ENCODE measurements around the gene VKORC1.
"Not testable (repeated sequence)": the region's sequence is repeated elsewhere in the genome, so short reads cannot be mapped to it uniquely, and the experiment has no call there.

VKORC1 gene

DNA sequence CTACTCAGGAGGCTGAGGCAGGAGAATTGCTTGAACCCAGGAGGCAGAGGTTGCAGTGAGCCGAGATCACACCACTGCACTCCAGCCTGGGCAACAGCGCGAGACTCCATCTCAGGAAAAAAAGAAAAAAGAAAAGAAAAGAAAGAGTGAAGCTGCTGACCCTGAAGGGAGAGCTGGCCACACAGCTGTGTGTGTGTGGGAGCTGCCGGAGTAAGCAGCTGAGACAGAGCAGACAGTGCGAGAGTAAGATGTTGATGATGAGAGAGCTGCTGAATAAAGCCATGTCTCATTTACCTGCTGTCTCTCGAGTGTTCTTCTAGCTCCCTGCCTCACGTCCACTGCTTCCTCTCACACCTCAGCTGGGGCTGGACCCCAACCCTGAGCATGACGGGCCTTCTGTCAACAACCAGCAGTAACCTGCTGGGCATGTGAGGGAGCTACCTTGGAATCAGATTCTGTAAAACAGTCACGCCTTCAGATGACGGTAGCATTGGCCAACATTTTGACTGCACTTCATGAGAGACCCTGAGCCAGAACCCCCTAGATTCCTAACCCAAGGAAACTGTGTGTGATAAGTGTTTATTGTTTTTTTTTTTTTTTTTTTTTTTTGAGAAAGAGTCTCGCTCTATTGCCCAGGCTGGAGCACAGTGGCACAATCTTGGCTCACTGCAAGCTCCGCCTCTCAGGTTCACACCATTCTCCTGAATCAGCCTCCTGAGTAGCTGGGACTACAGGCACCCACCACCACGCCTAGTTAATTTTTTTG is 6.5 kb upstream of the VKORC1 start:
- not testable (repeated sequence) for H3K79me2 ChIP-seq (ENCODE audit: control insufficient read depth, insufficient read depth, low read length, unreplicated experiment); H2AFZ ChIP-seq (ENCODE audit: low read length, unreplicated experiment); H3K4me3 ChIP-seq (ENCODE audit: low read depth, low read length); H3K27me3 ChIP-seq (ENCODE audit: insufficient read depth, low read length); H3K36me3 ChIP-seq (ENCODE audit: insufficient read depth, low read length); H3K27ac ChIP-seq (ENCODE audit: low read depth, low read length)
- H3K4me1 ChIP-seq (ENCODE audit: control insufficient read depth, insufficient read depth, low read length, unreplicated experiment), result peaks cover 10% of the 10 kb centered on the region

GRCh38 chr16:31099860-31100638 is 5.5 kb upstream of the VKORC1 start:
- H3K4me3 ChIP-seq (ENCODE audit: low read depth, low read length), result no peak overlapping the region
- no peaks in the 10 kb centered on the region for H3K79me2 ChIP-seq (ENCODE audit: control insufficient read depth, insufficient read depth, low read length, unreplicated experiment)
- no peaks in the 10 kb centered on the region for H3K36me3 ChIP-seq (ENCODE audit: insufficient read depth, low read length)
- H3K27ac ChIP-seq (ENCODE audit: low read depth, low read length), result peak overlapping the region; percentile 60
- peaks cover 7% of the 10 kb centered on the region for H3K4me1 ChIP-seq (ENCODE audit: control insufficient read depth, insufficient read depth, low read length, unreplicated experiment)
- H3K27me3 ChIP-seq (ENCODE audit: insufficient read depth, low read length), result no peaks in the 10 kb centered on the region
- H2AFZ ChIP-seq (ENCODE audit: low read length, unreplicated experiment), result peak overlapping the region; percentile 63

GRCh38 chr16:31094088-31094423 is 541 bp downstream of the VKORC1 start:
- no peaks in the 10 kb centered on the region for H3K36me3 ChIP-seq (ENCODE audit: insufficient read depth, low read length)
- peak overlapping the region; percentile 25 for H3K27ac ChIP-seq (ENCODE audit: low read depth, low read length)
- no peaks in the 10 kb centered on the region for H3K27me3 ChIP-seq (ENCODE audit: insufficient read depth, low read length)
- peaks cover 38% of the 10 kb centered on the region for H3K79me2 ChIP-seq (ENCODE audit: control insufficient read depth, insufficient read depth, low read length, unreplicated experiment)
- H3K4me1 ChIP-seq (ENCODE audit: control insufficient read depth, insufficient read depth, low read length, unreplicated experiment), result peaks cover 10% of the 10 kb centered on the region
- peak overlapping the region; percentile 58 for H2AFZ ChIP-seq (ENCODE audit: low read length, unreplicated experiment)
- H3K4me3 ChIP-seq (ENCODE audit: low read depth, low read length), result peak overlapping the region; percentile 93

GRCh38 chr16:31093132-31093703 is 1.4 kb downstream of the VKORC1 start:
- Histone ChIP-seq H3K4me1 (ENCODE audit: control insufficient read depth, insufficient read depth, low read length, unreplicated experiment) (peaks cover 10% of the 10 kb centered on the region), H3K79me2 (ENCODE audit: control insufficient read depth, insufficient read depth, low read length, unreplicated experiment) (peaks cover 46% of the 10 kb centered on the region), H3K27me3 (ENCODE audit: insufficient read depth, low read length) (no peaks in the 10 kb centered on the region), H2AFZ (ENCODE audit: low read length, unreplicated experiment) (no peak overlapping the region), H3K27ac (ENCODE audit: low read depth, low read length) (no peak overlapping the region), H3K4me3 (ENCODE audit: low read depth, low read length) (peak overlapping the region; percentile 93), H3K36me3 (ENCODE audit: insufficient read depth, low read length) (no peaks in the 10 kb centered on the region)

DNA sequence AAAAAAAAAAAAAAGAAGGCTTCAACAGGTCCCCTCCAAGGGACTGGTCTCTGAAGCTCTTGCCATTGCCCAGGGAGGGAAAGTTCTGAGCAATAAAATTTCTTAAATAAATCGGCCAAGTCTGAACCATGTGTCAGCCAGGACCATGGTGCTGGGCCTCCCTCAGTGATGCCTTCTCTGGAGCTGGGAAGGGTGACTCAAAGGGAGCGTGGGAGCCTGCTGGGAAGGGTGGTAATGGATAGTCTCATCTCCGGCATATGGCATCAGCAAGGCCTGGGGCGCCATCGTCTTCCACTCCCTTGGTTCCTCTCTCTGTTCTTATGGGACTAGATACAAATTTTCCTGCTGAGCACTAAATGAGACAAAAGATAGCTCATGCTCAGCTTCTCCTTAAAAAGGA is 2.3 kb downstream of the VKORC1 start:
- no peak overlapping the region for H3K4me3 ChIP-seq (ENCODE audit: low read depth, low read length)
- H3K27me3 ChIP-seq (ENCODE audit: insufficient read depth, low read length), result no peaks in the 10 kb centered on the region
- H3K4me1 ChIP-seq (ENCODE audit: control insufficient read depth, insufficient read depth, low read length, unreplicated experiment), result peaks cover 10% of the 10 kb centered on the region
- peaks cover 47% of the 10 kb centered on the region for H3K79me2 ChIP-seq (ENCODE audit: control insufficient read depth, insufficient read depth, low read length, unreplicated experiment)
- H2AFZ ChIP-seq (ENCODE audit: low read length, unreplicated experiment), result no peak overlapping the region
- no peak overlapping the region; the same call in 1 of the 2 replicates for H3K27ac ChIP-seq (ENCODE audit: low read depth, low read length)
- no peaks in the 10 kb centered on the region for H3K36me3 ChIP-seq (ENCODE audit: insufficient read depth, low read length)

DNA sequence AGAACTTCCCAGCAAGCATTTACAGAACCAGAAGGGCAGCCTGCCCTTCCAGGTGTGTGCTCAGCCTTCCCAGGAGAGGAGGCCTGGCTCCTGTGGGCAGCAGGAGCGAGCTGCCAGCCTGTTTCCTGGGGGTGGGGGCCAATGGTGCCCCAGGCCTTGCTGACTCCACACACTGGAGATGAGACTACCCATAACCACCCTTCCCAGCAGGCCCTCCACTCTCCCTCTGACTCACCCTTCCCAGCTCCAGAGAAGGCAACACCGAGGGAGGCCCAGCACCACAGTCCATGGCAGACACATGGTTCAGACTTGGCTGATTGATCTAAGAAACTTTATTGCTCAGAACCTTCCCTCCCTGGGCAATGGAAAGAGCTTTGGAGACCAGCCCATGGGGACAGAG is 4.1 kb downstream of the VKORC1 start:
- no peak overlapping the region for H2AFZ ChIP-seq (ENCODE audit: low read length, unreplicated experiment)
- no peaks in the 10 kb centered on the region for H3K27me3 ChIP-seq (ENCODE audit: insufficient read depth, low read length)
- H3K36me3 ChIP-seq (ENCODE audit: insufficient read depth, low read length), result no peaks in the 10 kb centered on the region
- no peak overlapping the region for H3K4me3 ChIP-seq (ENCODE audit: low read depth, low read length)
- H3K4me1 ChIP-seq (ENCODE audit: control insufficient read depth, insufficient read depth, low read length, unreplicated experiment), result peaks cover 10% of the 10 kb centered on the region
- H3K27ac ChIP-seq (ENCODE audit: low read depth, low read length), result no peak overlapping the region
- H3K79me2 ChIP-seq (ENCODE audit: control insufficient read depth, insufficient read depth, low read length, unreplicated experiment), result peaks cover 47% of the 10 kb centered on the region

DNA sequence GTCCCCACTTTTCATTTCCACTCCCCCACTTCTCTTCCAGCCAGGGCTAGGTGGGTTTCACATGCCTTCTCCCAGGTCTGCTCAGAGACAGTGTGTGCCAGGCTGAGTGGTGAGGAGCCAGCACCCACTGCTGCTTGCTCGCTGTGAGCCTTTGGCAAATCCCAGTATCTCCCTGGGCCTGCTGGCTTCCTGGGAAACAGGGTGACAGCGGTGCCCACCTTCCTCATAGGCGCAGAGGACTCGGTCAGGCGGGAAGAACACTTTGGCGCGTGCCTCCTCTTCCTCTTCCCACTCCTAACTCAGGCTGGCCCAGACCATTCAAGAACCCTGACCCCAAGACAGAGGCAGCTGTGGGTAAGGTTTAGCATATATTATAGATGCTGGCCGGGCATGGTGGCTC is 5.4 kb downstream of the VKORC1 start:
- H3K79me2 ChIP-seq (ENCODE audit: control insufficient read depth, insufficient read depth, low read length, unreplicated experiment), result peaks cover 44% of the 10 kb centered on the region
- peaks cover 2% of the 10 kb centered on the region; the same call in 1 of the 2 replicates for H3K36me3 ChIP-seq (ENCODE audit: insufficient read depth, low read length)
- H3K4me3 ChIP-seq (ENCODE audit: low read depth, low read length), result no peak overlapping the region
- H3K27ac ChIP-seq (ENCODE audit: low read depth, low read length), result no peak overlapping the region
- H3K27me3 ChIP-seq (ENCODE audit: insufficient read depth, low read length), result no peaks in the 10 kb centered on the region
- H3K4me1 ChIP-seq (ENCODE audit: control insufficient read depth, insufficient read depth, low read length, unreplicated experiment), result peaks cover 10% of the 10 kb centered on the region
- H2AFZ ChIP-seq (ENCODE audit: low read length, unreplicated experiment), result no peak overlapping the region

DNA sequence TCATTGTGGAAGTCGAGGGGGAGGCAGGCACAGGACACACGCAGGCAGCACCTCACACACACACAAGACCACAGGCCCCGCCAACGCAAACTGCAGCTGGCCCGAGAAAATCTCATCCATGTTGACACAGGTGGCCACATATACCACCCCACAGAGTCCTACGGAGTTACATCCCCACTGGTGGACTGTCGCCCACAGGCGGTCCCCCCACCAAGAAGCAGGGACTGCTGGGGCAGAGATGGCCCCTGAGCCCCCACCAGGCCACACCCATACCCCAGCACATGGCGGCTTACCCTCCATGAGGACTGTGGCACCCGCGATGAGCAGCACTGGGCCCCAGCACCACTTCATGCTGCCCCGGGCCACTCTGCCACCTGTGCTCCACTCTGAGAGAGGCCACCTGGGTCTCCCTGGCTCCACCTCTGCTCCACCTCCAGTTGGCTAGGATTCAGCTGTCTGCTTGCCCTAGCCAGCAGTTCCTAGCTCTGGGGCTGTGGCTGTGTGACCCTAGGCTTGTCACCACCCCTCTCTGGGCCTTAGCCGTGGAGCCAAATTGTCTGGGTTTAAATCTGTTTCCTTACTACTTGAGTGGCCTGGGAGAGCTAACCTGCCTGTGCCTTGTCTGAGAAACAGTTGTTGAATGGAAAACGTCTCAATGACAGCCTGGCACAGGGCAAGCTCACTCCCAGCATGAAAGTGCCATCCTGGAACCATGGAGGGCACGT is 6.0 kb downstream of the VKORC1 start, which contains the start of gene PRSS53:
Gene PRSS53, minus strand, starts transcription at position 485 of the 725 bp plus-strand sequence. Its CDS starts 134 bp downstream, at position 351.
- no peaks in the 10 kb centered on the region for H3K27me3 ChIP-seq (ENCODE audit: insufficient read depth, low read length)
- no peak within 1 kb of the TSS for H2AFZ ChIP-seq (ENCODE audit: low read length, unreplicated experiment)
- H3K4me1 ChIP-seq (ENCODE audit: control insufficient read depth, insufficient read depth, low read length, unreplicated experiment), result peaks cover 10% of the 10 kb centered on the region
- H3K36me3 ChIP-seq (ENCODE audit: insufficient read depth, low read length), result peaks cover 7% of the 10 kb centered on the region; the same call in 1 of the 2 replicates
- H3K27ac ChIP-seq (ENCODE audit: low read depth, low read length), result no peak within 1 kb of the TSS
- H3K79me2 ChIP-seq (ENCODE audit: control insufficient read depth, insufficient read depth, low read length, unreplicated experiment), result peaks cover 38% of the 10 kb centered on the region
- no peak within 1 kb of the TSS for H3K4me3 ChIP-seq (ENCODE audit: low read depth, low read length)

DNA sequence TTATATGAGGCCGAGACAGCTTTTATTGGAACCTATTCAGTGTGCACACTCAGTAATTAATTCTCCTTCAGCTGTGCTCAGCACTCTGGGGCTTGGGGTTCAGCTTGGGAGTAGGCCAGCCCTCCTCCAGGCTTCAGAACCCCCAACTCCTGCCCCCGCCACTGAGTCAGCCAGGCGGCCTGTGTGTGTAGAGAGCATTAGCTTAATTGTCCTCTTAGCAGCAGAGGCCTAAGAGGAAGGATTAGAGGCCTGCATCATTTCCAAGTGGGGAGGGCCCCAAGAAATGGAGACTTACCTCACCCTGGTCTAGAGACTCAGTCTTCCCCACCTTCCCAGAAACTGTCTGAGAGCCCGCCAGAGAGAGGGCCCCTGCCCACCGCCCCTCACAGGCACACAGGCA is 6.6 kb downstream of the VKORC1 start:
- H3K4me3 ChIP-seq (ENCODE audit: low read depth, low read length), result no peak overlapping the region
- peaks cover 7% of the 10 kb centered on the region; the same call in 1 of the 2 replicates for H3K36me3 ChIP-seq (ENCODE audit: insufficient read depth, low read length)
- no peak overlapping the region for H2AFZ ChIP-seq (ENCODE audit: low read length, unreplicated experiment)
- no peak overlapping the region for H3K27ac ChIP-seq (ENCODE audit: low read depth, low read length)
- peaks cover 33% of the 10 kb centered on the region for H3K79me2 ChIP-seq (ENCODE audit: control insufficient read depth, insufficient read depth, low read length, unreplicated experiment)
- H3K4me1 ChIP-seq (ENCODE audit: control insufficient read depth, insufficient read depth, low read length, unreplicated experiment), result peaks cover 10% of the 10 kb centered on the region
- no peaks in the 10 kb centered on the region for H3K27me3 ChIP-seq (ENCODE audit: insufficient read depth, low read length)

DNA sequence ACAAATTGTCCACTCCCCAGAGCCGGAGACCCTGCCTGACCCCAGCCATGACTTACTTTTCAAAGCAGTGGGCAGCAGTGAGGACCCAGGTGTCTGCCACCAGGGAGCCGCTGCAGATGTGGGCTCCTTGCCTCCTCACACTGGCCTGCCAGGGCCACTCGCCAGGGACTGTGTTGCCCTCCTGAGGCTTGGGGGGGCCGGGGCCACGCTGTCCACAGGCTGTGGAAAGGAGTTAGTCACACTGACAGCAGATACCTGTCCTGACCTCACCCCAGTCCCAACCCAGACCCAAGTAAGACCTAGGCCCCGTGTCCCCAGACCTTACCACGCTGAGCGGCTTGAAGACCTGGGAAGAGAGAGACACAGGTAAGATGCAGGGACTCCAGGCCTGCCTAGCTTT is 7.1 kb downstream of the VKORC1 start:
- Histone ChIP-seq H3K27me3 (ENCODE audit: insufficient read depth, low read length) (no peaks in the 10 kb centered on the region), H3K36me3 (ENCODE audit: insufficient read depth, low read length) (peaks cover 7% of the 10 kb centered on the region; the same call in 1 of the 2 replicates)

More for the DNA sequence above, 7.1 kb downstream of the VKORC1 start:
- Histone ChIP-seq H3K27ac (ENCODE audit: low read depth, low read length) (no peak overlapping the region), H3K4me3 (ENCODE audit: low read depth, low read length) (no peak overlapping the region), H3K79me2 (ENCODE audit: control insufficient read depth, insufficient read depth, low read length, unreplicated experiment) (peaks cover 28% of the 10 kb centered on the region), H2AFZ (ENCODE audit: low read length, unreplicated experiment) (no peak overlapping the region), H3K4me1 (ENCODE audit: control insufficient read depth, insufficient read depth, low read length, unreplicated experiment) (peaks cover 8% of the 10 kb centered on the region)
